Endothelial cell of umbilical vein (primary cell): ENCODE measurements around the gene ALOX15. TPM values are rescaled to one million over a fixed set of nuclear protein-coding genes. Genes with fewer than 3 reads are reported as not detected.
"Not testable (repeated sequence)": the region's sequence is repeated elsewhere in the genome, so short reads cannot be mapped to it uniquely, and the experiment has no call there.

Source experiments
- BruUV-seq: library from RNA; stranded (reverse); fragments of 400-500 nt; replicated peaks from 2 replicates; lab custom pipeline; 2021; lab: Mats Ljungman, UMichigan
- CTCF ChIA-PET: fragments of 300-600, 350-600 bp; sonication (Branson Sonifier 250); formaldehyde crosslinking; loops from one replicate; lab custom pipeline; 2021; ENCODE audit warnings: antibody characterized with exemption, inconsistent platforms; lab: Charles Lee
- POLR2A ChIA-PET: fragments of 300-600, 350-600 bp; sonication (Branson Sonifier 250); formaldehyde crosslinking; loops from one replicate; lab custom pipeline; 2021; ENCODE audit warnings: antibody characterized with exemption, inconsistent platforms; lab: Charles Lee
- DNase-seq: peaks from one replicate; pipeline ENCODE4 v3.0.0-alpha.2; 2011; ENCODE audit warnings: low read depth, low spot score
- FAIRE-seq: peaks from 2 replicates; lab custom pipeline; 2011; peaks lifted over from hg19 to GRCh38; lab: Jason Lieb, UNC
- H2AFZ ChIP-seq: 2 replicates; pipeline ENCODE4 v1.6.0; 2012; ENCODE audit warnings: low read depth, low read length, control low read depth, inconsistent platforms
- H3K27ac ChIP-seq: 2 replicates; pipeline ENCODE4 v1.5.1; 2011; ENCODE audit warnings: low read depth, mild to moderate bottlenecking, control low read depth, low read length, moderate library complexity; ENCODE audit not compliant: insufficient read depth
- H3K27me3 ChIP-seq, 2 experiments: 2 replicates each; pipeline versions ENCODE4 v1.6.0 to v1.6.1; 2011; ENCODE audit warnings: low read length in 2 of 2, mixed read lengths in 1 of 2; ENCODE audit not compliant: control insufficient read depth in 2 of 2, insufficient read depth in 2 of 2
- H3K36me3 ChIP-seq, 2 experiments: 2 replicates in 1 of 2; 3 replicates in 1 of 2; pipeline ENCODE4 v1.5.1; 2011; ENCODE audit warnings: low read length in 2 of 2, mild to moderate bottlenecking in 1 of 2, moderate library complexity in 1 of 2; ENCODE audit not compliant: control insufficient read depth in 2 of 2, insufficient read depth in 2 of 2; ENCODE audit errors: extremely low read depth in 1 of 2
- H3K4me1 ChIP-seq: 3 replicates; pipeline ENCODE4 v1.5.1; 2011; ENCODE audit warnings: mild to moderate bottlenecking, low read length; ENCODE audit not compliant: control insufficient read depth, insufficient read depth; ENCODE audit errors: extremely low read depth
- H3K4me2 ChIP-seq: 2 replicates; pipeline ENCODE4 v1.6.1; 2011; ENCODE audit warnings: low read length, control low read depth, mixed read lengths; ENCODE audit not compliant: insufficient read depth
- H3K4me3 ChIP-seq, 3 experiments: fragments of 200-600 bp in 1 of 3; sonication (generic), shearing (Covaris generic) in 1 of 3; replicated peaks in 1 of 3; 2 replicates each; pipeline ENCODE4 v1.5.1; 2011 to 2016; ENCODE audit warnings: control low read depth in 3 of 3, low read length in 3 of 3, mild to moderate bottlenecking in 2 of 3, inconsistent platforms in 1 of 3, low read depth in 1 of 3, moderate library complexity in 1 of 3; ENCODE audit not compliant: insufficient read depth in 1 of 3
- H3K79me2 ChIP-seq: 2 replicates; pipeline ENCODE4 v1.6.0; 2012; ENCODE audit warnings: low read length, inconsistent platforms; ENCODE audit not compliant: control insufficient read depth, insufficient read depth
- H3K9ac ChIP-seq: replicated peaks from 2 replicates; pipeline ENCODE3; 2011; ENCODE audit warnings: low read length, control low read depth; ENCODE audit not compliant: insufficient read depth; ENCODE audit errors: extremely low read depth
- H3K9me1 ChIP-seq: replicated peaks from 3 replicates; pipeline ENCODE4 v1.6.0; 2011; ENCODE audit warnings: mild to moderate bottlenecking, low read length; ENCODE audit not compliant: control insufficient read depth, insufficient read depth; ENCODE audit errors: extremely low read depth
- H3K9me3 ChIP-seq: replicated peaks from 2 replicates; pipeline ENCODE4 v1.5.1; 2012; ENCODE audit warnings: low read length, inconsistent platforms; ENCODE audit not compliant: control insufficient read depth, insufficient read depth
- H4K20me1 ChIP-seq: replicated peaks from 2 replicates; pipeline ENCODE3; 2011; ENCODE audit warnings: mild to moderate bottlenecking, low read length; ENCODE audit not compliant: control insufficient read depth, insufficient read depth; ENCODE audit errors: extremely low read depth
- CTCF ChIP-seq, 2 donors: IDR thresholded peaks; 1 replicate in 1 of 2; 2 replicates in 1 of 2; pipeline ENCODE4 v1.5.1; 2011; ENCODE audit warnings: low read length in 2 of 2, mild to moderate bottlenecking in 2 of 2, moderate library complexity in 2 of 2, control low read depth in 1 of 2, inconsistent platforms in 1 of 2, low read depth in 1 of 2; ENCODE audit not compliant: insufficient read depth in 1 of 2; ENCODE audit errors: extremely low read depth in 1 of 2
- GATA2 ChIP-seq: IDR thresholded peaks from 2 replicates; pipeline ENCODE4 v1.7.0; 2011; ENCODE audit warnings: low read depth, mild to moderate bottlenecking, moderate library complexity, mixed read lengths, low read length; ENCODE audit not compliant: insufficient read length, insufficient read depth
- JUN ChIP-seq: IDR thresholded peaks from 2 replicates; pipeline ENCODE4 v1.6.1; 2011; ENCODE audit warnings: borderline replicate concordance, low read depth; ENCODE audit not compliant: insufficient read length, insufficient read depth
- MAX ChIP-seq: IDR thresholded peaks from 2 replicates; pipeline ENCODE4 v1.6.1; 2011; ENCODE audit not compliant: insufficient read depth, insufficient read length
- dilution Hi-C: fragments of 300-500 bp; cut with MboI; formaldehyde crosslinking; loops from one replicate; pipeline ENCODE4 v1.15.0; 2019; ENCODE audit warnings: low sequenced_read_pairs; ENCODE audit not compliant: extremely low pct_ligation_motif_present
- intact Hi-C: fragments of 100-400 bp; cut with micrococcal nuclease; formaldehyde crosslinking; loops from one replicate; pipeline ENCODE4 v1.10.0; 2022
- polyA plus RNA-seq, 4 experiments: library from polyadenylated mRNA; depleted of rRNA in 3 of 4; stranded (reverse) in 3 of 4; unstranded in 1 of 4; fragments of >200 nt; gene quantifications; 2 replicates each; pipeline versions ENCODE4 v1.2.1 to v1.2.3, GENCODE V29; 2011 to 2012; ENCODE audit warnings: missing spikeins in 1 of 4
- total RNA-seq: library from RNA; stranded (reverse); gene quantifications from 2 replicates; pipeline ENCODE4 v1.2.3, GENCODE V29; 2021

The ALOX15 gene
- total and polyA plus RNA-seq, 2 donors (not counting 3 experiments of a cell fraction or from before 2014, with no cell fraction given): not detected

- H3K4me3 ChIP-seq: no peak overlapping the region
- H3K4me1 ChIP-seq: no peaks in the 10 kb centered on the region
- H3K9ac ChIP-seq: no peak overlapping the region
- H3K4me2 ChIP-seq: no peak overlapping the region
- dilution Hi-C loops: no loop called here
- no peaks in the 10 kb centered on the region for H4K20me1 ChIP-seq
- DNase-seq: no peak
- no peak overlapping the region for H3K27ac ChIP-seq
- no TSS peak for BruUV-seq
- peaks cover 41% of the 10 kb centered on the region for H3K79me2 ChIP-seq
- POLR2A ChIA-PET: no interaction called here
- no peaks in the 10 kb centered on the region for H3K27me3 ChIP-seq
- FAIRE-seq: no peak
- CTCF ChIA-PET: interaction anchor here (0.8 kb wide), 1 partner anchor 12 kb away, joined by 3 read pairs; no protein-coding TSS in a partner anchor
- intact Hi-C loops: no loop called here
- TF ChIP-seq CTCF (IDR thresholded peaks at IDR 0.05; ENCODE audit: extremely low read depth in 1 of 2, insufficient read depth in 1 of 2, low read depth in 1 of 2, low read length in 2 of 2) (no peak), JUN (no peak), MAX (no peak), GATA2 (no peak)
- H3K36me3 ChIP-seq: peaks cover 0 to 8% of the 10 kb centered on the region in 2 experiments
- no peaks in the 10 kb centered on the region for H3K9me3 ChIP-seq
- no peak overlapping the region for H2AFZ ChIP-seq
- H3K9me1 ChIP-seq: no peaks in the 10 kb centered on the region
Observed at GRCh38 chr17:4690745-4691144, 49.3 kb upstream of the ALOX15 start.

GRCh38 chr17:4689872-4690271 is 48.4 kb upstream of the ALOX15 start:
- BruUV-seq, FAIRE-seq: not testable (repeated sequence)

GRCh38 chr17:4683739-4684138 is 42.3 kb upstream of the ALOX15 start:
- H3K9me3 ChIP-seq, BruUV-seq, DNase-seq, H3K27ac ChIP-seq, H2AFZ ChIP-seq, H3K9ac ChIP-seq, H3K27me3 ChIP-seq, FAIRE-seq, H3K9me1 ChIP-seq, H3K4me3 ChIP-seq, H3K4me2 ChIP-seq, H3K79me2 ChIP-seq, intact Hi-C loops, POLR2A ChIA-PET, H4K20me1 ChIP-seq, dilution Hi-C loops: not testable (repeated sequence)
- CTCF ChIA-PET: interaction anchor here (1.0 kb wide), 1 partner anchor 27 kb away, joined by 3 read pairs; the partner anchor contains the start of gene ARRB2
- H3K36me3 ChIP-seq: peaks cover 14 to 17% of the 10 kb centered on the region in 2 experiments
- H3K4me1 ChIP-seq: peaks cover 14% of the 10 kb centered on the region

More at GRCh38 chr17:4689872-4690271, 48.4 kb upstream of the ALOX15 start:
- DNase-seq, H2AFZ ChIP-seq, POLR2A ChIA-PET, H3K36me3 ChIP-seq, H3K4me3 ChIP-seq, H3K9ac ChIP-seq, dilution Hi-C loops, H3K27me3 ChIP-seq, H3K4me2 ChIP-seq, H3K9me1 ChIP-seq, H3K27ac ChIP-seq, intact Hi-C loops, H3K9me3 ChIP-seq, H3K4me1 ChIP-seq, H4K20me1 ChIP-seq: not testable (repeated sequence)
- peaks cover 41% of the 10 kb centered on the region for H3K79me2 ChIP-seq
- CTCF ChIA-PET: interaction anchor here (0.9 kb wide), 1 partner anchor 12 kb away, joined by 3 read pairs; no protein-coding TSS in a partner anchor
